NCI-H748 (cell line): ENCODE data around the gene KCNK6.
A peak's percentile ranks its signal among the peaks of the same experiment; 100 is the strongest.
"Not testable (repeated sequence)": the region's sequence is repeated elsewhere in the genome, so short reads cannot be mapped to it uniquely, and the experiment has no call there.

Experiments used
- DNase-seq: peaks from one replicate; lab custom pipeline; 2025; ENCODE audit not compliant: unreplicated experiment; lab: John Stamatoyannopoulos, UW

KCNK6 gene

GRCh38 chr19:38321646-38322196 lies 2.1 kb downstream of the KCNK6 start:
- DNase-seq: no peak

DNA sequence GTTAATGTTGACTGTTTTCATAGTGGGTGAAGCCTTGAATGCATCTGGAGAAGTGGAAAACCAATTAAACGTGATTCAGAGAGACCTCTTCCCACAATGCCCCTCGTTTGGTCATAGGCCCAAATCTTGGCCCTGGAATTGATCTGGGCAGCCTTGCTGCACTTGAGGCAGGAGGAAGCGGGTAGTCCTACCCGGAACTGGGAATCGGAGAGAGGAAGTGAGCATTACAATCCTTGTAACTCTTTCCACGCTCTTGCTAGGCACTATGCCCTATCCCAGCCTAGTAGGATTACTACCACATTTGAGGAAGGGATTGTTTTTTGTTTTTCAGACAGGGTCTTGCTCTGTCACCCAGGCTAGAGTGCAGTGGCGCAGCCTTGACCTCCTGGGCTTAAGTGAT lies 3.6 kb downstream of the KCNK6 start:
- DNase-seq: no peak

DNA sequence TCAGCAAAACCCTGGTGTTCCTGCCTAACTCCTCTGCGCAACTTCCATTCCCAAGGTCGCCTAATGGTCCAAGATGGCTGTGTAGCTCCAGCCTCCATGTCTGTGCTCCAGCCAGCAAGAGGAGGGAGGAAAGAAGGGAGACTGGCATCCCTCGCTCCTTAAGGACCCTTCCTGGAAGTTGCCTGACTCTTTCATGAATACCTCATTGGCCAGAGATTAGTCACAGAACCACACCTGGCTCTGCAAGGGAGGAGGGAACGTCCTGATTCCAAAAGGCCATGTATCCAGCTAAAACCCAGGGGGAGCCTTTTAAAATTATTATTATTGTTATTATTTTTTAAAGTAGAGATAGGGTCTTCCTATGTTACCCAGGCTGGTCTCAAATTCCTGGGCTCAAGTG lies 4.8 kb downstream of the KCNK6 start:
- DNase-seq: no peak

DNA sequence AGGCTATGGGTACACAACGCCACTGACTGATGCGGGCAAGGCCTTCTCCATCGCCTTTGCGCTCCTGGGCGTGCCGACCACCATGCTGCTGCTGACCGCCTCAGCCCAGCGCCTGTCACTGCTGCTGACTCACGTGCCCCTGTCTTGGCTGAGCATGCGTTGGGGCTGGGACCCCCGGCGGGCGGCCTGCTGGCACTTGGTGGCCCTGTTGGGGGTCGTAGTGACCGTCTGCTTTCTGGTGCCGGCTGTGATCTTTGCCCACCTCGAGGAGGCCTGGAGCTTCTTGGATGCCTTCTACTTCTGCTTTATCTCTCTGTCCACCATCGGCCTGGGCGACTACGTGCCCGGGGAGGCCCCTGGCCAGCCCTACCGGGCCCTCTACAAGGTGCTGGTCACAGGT lies 6.9 kb downstream of the KCNK6 start:
- no peak for DNase-seq

DNA sequence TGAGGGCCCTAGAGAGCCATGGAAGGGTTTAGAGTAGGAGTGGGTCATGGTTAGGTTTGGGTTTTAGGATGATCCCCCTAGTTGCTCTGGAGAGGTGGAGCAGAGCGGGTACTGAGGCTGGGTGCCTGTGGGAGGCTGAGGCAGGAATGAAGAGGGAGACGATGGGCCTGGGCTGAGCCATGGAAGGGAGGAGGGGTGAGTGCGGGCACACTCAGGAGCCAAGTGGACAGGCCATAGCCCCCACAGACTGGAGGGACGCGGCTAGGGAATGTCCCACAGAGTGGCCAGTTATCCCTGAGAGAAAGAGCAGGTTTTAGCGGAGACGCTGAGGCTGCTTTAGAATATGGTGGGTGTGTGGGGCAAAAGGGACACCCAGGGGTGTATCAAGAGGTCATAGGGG lies 10.0 kb downstream of the KCNK6 start:
- DNase-seq: no peak

DNA sequence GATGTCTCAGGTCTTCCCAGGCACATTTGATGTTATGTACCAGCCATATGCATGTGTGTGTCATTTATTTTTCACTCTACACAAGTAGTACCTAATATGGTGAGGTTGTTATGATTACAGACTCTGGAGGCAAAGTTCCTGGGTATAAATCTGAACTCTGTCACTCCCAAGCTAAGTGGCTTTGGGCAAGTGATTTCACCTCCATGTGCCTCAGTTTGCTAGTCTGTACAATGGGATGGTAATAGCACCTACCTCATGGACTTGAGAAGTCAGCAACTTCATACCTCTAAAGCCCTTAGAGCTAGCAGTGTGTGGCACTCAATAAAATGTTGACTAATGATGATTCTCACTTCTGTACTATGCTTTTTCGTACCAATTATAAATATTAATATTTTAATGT lies 12.1 kb downstream of the KCNK6 start:
- no peak for DNase-seq

- DNase-seq: no peak
Observed at GRCh38 chr19:38333245-38333644, 13.6 kb downstream of the KCNK6 start.

DNA sequence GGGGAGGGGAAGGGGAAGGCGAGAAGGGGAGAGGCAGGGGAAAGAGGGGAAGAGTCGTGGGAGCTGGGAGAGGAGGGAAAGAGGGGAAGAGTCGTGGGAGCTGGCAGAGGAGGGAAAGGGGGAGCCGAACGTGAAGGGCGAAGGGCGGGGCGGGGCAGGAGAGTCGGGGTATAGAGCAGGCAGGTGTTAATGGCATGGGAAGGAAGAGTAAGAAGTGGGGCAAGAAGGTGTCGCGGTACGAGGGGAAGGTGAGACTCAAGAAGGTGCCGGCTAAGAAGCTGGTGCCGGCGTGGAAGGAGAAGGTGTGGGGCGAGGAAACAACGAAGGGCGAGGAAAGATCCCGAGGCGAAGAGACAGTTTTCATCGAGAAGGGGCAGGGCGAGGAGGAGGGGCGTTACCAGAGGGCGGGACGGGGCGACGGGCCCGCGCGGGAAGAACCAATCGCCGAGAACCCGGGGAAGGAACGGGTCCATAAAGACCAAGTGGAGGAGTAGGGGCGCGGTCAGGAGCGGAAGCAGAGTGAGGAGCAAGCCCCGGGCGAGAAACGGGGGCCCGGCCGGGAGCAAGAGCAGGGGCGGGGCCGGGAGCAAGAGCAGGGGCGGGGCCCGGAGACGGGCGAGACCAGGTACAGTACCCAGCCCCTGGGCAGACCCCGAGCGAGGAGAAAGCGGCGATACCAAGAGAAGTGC lies 16.4 kb downstream of the KCNK6 start:
- peak; percentile 99 for DNase-seq

- peak; percentile 95 for DNase-seq
Observed at GRCh38 chr19:38336638-38337359, 17.2 kb downstream of the KCNK6 start.

DNA sequence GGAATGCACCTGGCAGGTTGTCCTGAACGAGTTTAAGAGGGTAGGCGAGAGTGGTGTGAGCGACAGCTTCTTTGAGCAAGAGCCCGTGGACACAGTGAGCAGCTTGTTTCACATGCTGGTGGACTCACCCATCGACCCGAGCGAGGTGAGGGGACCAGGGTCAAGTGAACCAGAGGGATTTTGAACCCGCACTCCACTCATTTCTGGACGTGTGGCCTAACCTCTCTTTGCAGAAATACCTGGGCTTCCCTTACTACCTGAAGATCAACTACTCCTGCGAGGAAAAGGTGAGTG lies 17.7 kb downstream of the KCNK6 start:
- no peak for DNase-seq

GRCh38 chr19:38339011-38339410 lies 19.4 kb downstream of the KCNK6 start:
- DNase-seq: not testable (repeated sequence)

GRCh38 chr19:38340927-38341326 lies 21.3 kb downstream of the KCNK6 start:
- no peak for DNase-seq

GRCh38 chr19:38346837-38347236 lies 27.2 kb downstream of the KCNK6 start:
- DNase-seq: no peak

- DNase-seq: no peak
Observed at GRCh38 chr19:38350883-38351282, 31.2 kb downstream of the KCNK6 start.

GRCh38 chr19:38351865-38352395 lies 32.3 kb downstream of the KCNK6 start:
- no peak for DNase-seq

DNA sequence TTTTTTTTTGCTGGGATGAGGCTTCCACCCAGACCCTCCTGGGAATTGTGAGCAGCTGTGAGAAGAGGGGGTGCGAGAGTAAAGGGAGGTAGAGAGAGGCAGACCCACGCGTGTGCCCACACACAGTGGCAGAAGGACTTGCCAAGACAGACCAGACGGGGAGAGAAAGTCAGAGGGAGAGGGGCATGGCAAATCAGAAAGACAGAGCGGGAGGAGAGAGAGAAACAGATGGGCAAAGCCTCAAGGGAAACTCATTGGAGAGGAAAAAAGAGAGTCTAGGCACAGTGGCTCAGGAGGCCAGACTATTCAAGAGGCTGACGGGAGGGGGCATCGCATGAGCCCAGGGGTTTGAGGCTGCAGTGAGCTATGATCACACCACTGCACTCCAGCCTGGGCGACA lies 33.0 kb downstream of the KCNK6 start:
- DNase-seq: no peak

GRCh38 chr19:38355728-38356725 lies 36.4 kb downstream of the KCNK6 start:
- DNase-seq: no peak

- no peak for DNase-seq
Observed at GRCh38 chr19:38358071-38358470, 38.4 kb downstream of the KCNK6 start.

- DNase-seq: no peak
Observed at GRCh38 chr19:38359242-38360021, 39.8 kb downstream of the KCNK6 start.

DNA sequence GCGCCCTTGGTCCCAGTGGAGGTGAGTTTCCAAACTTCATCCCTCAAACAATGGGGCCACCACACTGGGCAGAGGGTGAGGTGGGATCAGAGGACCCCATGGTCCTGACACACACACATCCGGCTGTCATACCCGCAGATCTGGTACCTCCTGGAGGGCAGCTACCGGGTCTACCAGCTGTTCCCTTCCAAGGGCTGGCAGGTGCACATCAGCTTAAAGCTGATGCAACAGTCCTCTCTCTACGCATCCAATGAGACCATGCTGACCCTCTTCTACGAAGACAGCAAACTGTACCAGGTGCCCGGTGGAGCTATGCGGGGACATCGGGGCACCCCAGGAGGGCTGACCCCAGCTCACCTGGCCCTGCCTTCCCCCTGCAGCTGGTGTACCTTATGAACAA lies 40.7 kb downstream of the KCNK6 start:
- peak; percentile 40 for DNase-seq
